ENCODE results near the gene AXL.

DNA sequence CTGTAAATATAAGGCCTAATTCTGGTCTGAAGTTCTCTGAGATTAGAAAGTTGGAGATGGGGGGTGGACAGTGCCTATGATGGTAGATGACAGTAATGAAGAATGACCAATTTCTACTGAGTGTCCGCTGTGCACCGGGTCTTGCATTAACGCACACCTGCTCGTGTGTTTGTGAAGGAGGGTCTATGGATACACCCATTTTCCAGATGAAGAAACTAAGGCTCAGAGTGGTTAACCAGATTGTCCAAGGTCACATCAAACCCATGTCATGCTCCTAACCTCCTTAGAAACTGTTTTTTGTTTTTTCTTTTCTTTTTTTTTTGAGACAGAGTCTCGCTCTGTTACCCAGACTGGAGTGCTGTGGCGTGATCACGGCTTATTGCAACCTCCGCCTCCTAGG lies 13.7 kb downstream of the AXL start:
- TF ChIP-seq, protein P1, sequence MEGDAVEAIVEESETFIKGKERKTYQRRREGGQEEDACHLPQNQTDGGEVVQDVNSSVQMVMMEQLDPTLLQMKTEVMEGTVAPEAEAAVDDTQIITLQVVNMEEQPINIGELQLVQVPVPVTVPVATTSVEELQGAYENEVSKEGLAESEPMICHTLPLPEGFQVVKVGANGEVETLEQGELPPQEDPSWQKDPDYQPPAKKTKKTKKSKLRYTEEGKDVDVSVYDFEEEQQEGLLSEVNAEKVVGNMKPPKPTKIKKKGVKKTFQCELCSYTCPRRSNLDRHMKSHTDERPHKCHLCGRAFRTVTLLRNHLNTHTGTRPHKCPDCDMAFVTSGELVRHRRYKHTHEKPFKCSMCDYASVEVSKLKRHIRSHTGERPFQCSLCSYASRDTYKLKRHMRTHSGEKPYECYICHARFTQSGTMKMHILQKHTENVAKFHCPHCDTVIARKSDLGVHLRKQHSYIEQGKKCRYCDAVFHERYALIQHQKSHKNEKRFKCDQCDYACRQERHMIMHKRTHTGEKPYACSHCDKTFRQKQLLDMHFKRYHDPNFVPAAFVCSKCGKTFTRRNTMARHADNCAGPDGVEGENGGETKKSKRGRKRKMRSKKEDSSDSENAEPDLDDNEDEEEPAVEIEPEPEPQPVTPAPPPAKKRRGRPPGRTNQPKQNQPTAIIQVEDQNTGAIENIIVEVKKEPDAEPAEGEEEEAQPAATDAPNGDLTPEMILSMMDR (IDR thresholded peaks at IDR 0.05; ENCODE audit: low read depth, low read length): no peak
- no peak for TF ChIP-seq EZH2phosphoT487 (IDR thresholded peaks at IDR 0.05; ENCODE audit: low read depth)

All from OCI-LY3 (cell line).